SK-N-SH treated with all-trans-retinoic acid at 6 μM for 48 hours (cell line): Measurements from ENCODE around the gene MAGEA11.
"Not testable (repeated sequence)": the region's sequence is repeated elsewhere in the genome, so short reads cannot be mapped to it uniquely, and the experiment has no call there.

ENCODE experiments used
- ATAC-seq: fragments of 200-7000 bp; cut with Tn5 transposase; 3 replicates; pipeline ENCODE4 v1.9.1; 2020; ENCODE audit warnings: mild to moderate bottlenecking, moderate library complexity
- ARNTL ChIP-seq: fragments of 450-650 bp; formaldehyde crosslinking; IDR thresholded peaks from 2 replicates; pipeline ENCODE4 v1.5.0; 2020; ENCODE audit warnings: low read depth, mild to moderate bottlenecking, moderate library complexity, borderline replicate concordance
- BACH2 ChIP-seq: fragments of 250-450 bp; sonication (Bioruptor Pico); IDR thresholded peaks from 2 replicates; pipeline ENCODE4 v1.9.0; 2021; ENCODE audit warnings: mild to moderate bottlenecking, borderline replicate concordance
- CSDC2 ChIP-seq: fragments of 250-450 bp; sonication (Bioruptor Pico); IDR thresholded peaks from 2 replicates; pipeline ENCODE4 v1.5.0; 2020; ENCODE audit warnings: mild to moderate bottlenecking, moderate library complexity
- ESRRG ChIP-seq: fragments of 250-450 bp; sonication (Bioruptor Pico); IDR thresholded peaks from 2 replicates; pipeline ENCODE4 v1.6.1; 2021; ENCODE audit warnings: mild to moderate bottlenecking
- GLIS3 ChIP-seq: fragments of 250-450 bp; sonication (Bioruptor Pico); IDR thresholded peaks from 2 replicates; pipeline ENCODE4 v1.5.0; 2020; ENCODE audit warnings: mild to moderate bottlenecking, moderate library complexity
- ISL1 ChIP-seq: fragments of 250-450 bp; sonication (Bioruptor Pico); IDR thresholded peaks from 2 replicates; pipeline ENCODE4 v2.1.2; 2022; ENCODE audit warnings: mild to moderate bottlenecking, moderate library complexity
- OSR1 ChIP-seq: fragments of 250-450 bp; sonication (Bioruptor Pico); IDR thresholded peaks from 2 replicates; pipeline ENCODE4 v1.8.0; 2022; ENCODE audit warnings: moderate library complexity, mild to moderate bottlenecking, inconsistent platforms
- RARB ChIP-seq: fragments of 250-450 bp; sonication (Bioruptor Pico); IDR thresholded peaks from 2 replicates; pipeline ENCODE4 v1.8.0; 2021; ENCODE audit warnings: mild to moderate bottlenecking, moderate library complexity
- SNAI2 ChIP-seq: fragments of 250-450 bp; sonication (Bioruptor Pico); IDR thresholded peaks from 2 replicates; pipeline ENCODE4 v1.5.0; 2020; ENCODE audit warnings: mild to moderate bottlenecking, moderate library complexity
- TCF4 ChIP-seq: fragments of 250-450 bp; sonication (Bioruptor Pico); IDR thresholded peaks from 2 replicates; pipeline ENCODE4 v1.8.0; 2021; ENCODE audit warnings: mild to moderate bottlenecking, moderate library complexity, borderline replicate concordance
- TOX ChIP-seq: fragments of 250-450 bp; sonication (Bioruptor Pico); IDR thresholded peaks from 2 replicates; pipeline ENCODE4 v1.8.0; 2021; ENCODE audit warnings: mild to moderate bottlenecking, moderate library complexity, borderline replicate concordance
- ZC3H10 ChIP-seq: fragments of 250-450 bp; sonication (Bioruptor Pico); IDR thresholded peaks from 2 replicates; pipeline ENCODE4 v1.5.1; 2021; ENCODE audit warnings: mild to moderate bottlenecking, moderate library complexity
- ZFP3 ChIP-seq: fragments of 250-450 bp; sonication (Bioruptor Pico); IDR thresholded peaks from 2 replicates; pipeline ENCODE4 v1.5.0; 2020; ENCODE audit warnings: mild to moderate bottlenecking, moderate library complexity
- ZFP30 ChIP-seq: fragments of 450-650 bp; formaldehyde crosslinking; IDR thresholded peaks from 2 replicates; pipeline ENCODE4 v1.5.0; 2022; ENCODE audit warnings: mild to moderate bottlenecking, moderate library complexity
- ZNF565 ChIP-seq: fragments of 450-650 bp; formaldehyde crosslinking; conservative IDR thresholded peaks from 2 replicates; pipeline ENCODE4 v1.5.0; 2020; ENCODE audit warnings: low read depth, mild to moderate bottlenecking, moderate library complexity
- ZNF70 ChIP-seq: fragments of 450-650 bp; formaldehyde crosslinking; IDR thresholded peaks from 2 replicates; pipeline ENCODE4 v1.5.0; 2020; ENCODE audit warnings: mild to moderate bottlenecking, moderate library complexity
- ZNF8 ChIP-seq: fragments of 450-650 bp; formaldehyde crosslinking; IDR thresholded peaks from 2 replicates; pipeline ENCODE4 v1.5.0; 2020; ENCODE audit warnings: mild to moderate bottlenecking, moderate library complexity
- TF ChIP-seq, protein P1 (sequence below): fragments of 250-450 bp; sonication (Bioruptor Pico); IDR thresholded peaks from 2 replicates; pipeline ENCODE4 v1.8.0; 2021; ENCODE audit warnings: low read depth, mild to moderate bottlenecking, moderate library complexity, borderline replicate concordance
- TF ChIP-seq, protein P2 (sequence below): fragments of 250-450 bp; sonication (Bioruptor Pico); IDR thresholded peaks from 2 replicates; pipeline ENCODE4 v1.8.0; 2020; ENCODE audit warnings: mild to moderate bottlenecking, moderate library complexity, borderline replicate concordance
- TF ChIP-seq, protein P3 (sequence below): fragments of 250-450 bp; sonication (Bioruptor Pico); IDR thresholded peaks from 2 replicates; pipeline ENCODE4 v1.5.1; 2021; ENCODE audit warnings: mild to moderate bottlenecking, moderate library complexity
- TF ChIP-seq, protein P4 (sequence below): fragments of 250-450 bp; sonication (Bioruptor Pico); IDR thresholded peaks from 2 replicates; pipeline ENCODE4 v1.5.1; 2020; ENCODE audit warnings: low read depth, mild to moderate bottlenecking, moderate library complexity
- TF ChIP-seq, protein P5 (sequence below): fragments of 250-450 bp; sonication (Bioruptor Pico); IDR thresholded peaks from 2 replicates; pipeline ENCODE4 v1.5.0; 2020; ENCODE audit warnings: mild to moderate bottlenecking, moderate library complexity

MAGEA11 gene

DNA sequence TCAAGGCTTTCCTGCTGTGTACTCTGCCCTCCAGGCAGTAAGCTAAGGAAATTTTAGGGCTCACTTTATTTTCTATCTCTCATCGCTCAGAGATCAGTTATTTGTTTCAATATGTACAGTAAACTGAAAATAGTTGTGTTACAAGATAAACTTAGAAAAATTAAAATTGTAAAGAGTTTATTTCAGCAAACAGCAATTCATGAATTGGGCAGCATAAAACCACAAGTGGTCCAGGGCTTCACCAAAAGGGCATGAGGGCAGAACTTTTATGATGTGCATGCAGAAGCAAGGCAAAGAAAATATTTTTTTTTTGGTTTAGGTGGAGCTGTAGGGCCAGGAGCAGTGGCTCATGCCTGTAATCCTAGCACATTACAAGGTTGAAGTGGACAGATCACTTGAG lies 20.1 kb upstream of the MAGEA11 start:
- no peak for ATAC-seq
- TF ChIP-seq TOX (CRISPR knock-in tag) (no peak), ZFP3 (CRISPR knock-in tag) (no peak), OSR1 (CRISPR knock-in tag) (no peak), TCF4 (CRISPR knock-in tag) (no peak), SNAI2 (CRISPR knock-in tag) (no peak), ZNF8 (no peak), ZNF70 (no peak)

DNA sequence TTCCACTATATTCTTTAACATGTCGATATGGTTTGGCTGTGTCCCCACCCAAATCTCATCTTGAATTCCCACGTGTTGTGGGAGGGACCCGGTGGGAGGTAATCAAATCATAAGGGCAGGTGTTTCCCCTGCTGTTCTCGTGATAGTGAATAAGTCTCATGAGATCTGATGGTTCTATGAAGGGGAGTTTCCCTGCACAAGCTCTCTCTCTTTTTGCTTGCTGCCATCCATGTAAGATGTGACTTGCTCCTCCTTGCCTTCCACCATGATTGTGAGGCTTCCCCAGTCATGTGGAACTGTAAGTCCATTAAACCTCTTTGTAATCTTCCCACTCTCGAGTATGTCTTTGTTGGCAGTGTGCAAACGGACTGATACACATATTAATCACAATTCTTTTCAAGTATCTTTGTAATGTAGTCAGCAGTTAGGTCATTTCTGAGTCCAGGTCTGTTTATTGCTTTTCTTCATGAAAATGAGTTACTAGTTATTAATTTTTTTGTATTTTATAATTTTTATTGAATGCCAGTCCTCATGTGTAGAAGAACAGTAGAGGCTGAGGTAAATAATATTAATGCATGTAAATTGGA lies 19.1 kb upstream of the MAGEA11 start:
- not testable (repeated sequence) for ATAC-seq

DNA sequence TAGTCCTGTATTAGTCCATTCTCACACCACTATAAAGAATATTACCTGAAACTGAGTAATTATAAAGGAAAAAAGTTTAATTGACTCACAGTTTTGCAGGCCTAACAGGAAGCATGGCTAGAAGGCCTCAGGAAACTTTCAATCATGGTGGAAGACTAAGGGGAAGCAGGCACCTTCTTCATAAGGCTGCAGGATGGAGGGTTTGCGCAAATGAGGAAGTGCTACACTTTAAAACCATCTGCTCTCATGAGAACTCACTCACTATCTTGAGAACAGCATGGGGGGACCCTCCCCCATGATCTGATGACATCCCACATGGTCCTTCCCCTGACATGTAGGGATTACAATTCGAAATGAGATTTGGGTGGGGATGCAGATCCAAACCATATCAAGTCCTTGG lies 12.1 kb upstream of the MAGEA11 start:
- TF ChIP-seq ZFP30 (CRISPR knock-in tag) = no peak
- TF ChIP-seq, protein P1, sequence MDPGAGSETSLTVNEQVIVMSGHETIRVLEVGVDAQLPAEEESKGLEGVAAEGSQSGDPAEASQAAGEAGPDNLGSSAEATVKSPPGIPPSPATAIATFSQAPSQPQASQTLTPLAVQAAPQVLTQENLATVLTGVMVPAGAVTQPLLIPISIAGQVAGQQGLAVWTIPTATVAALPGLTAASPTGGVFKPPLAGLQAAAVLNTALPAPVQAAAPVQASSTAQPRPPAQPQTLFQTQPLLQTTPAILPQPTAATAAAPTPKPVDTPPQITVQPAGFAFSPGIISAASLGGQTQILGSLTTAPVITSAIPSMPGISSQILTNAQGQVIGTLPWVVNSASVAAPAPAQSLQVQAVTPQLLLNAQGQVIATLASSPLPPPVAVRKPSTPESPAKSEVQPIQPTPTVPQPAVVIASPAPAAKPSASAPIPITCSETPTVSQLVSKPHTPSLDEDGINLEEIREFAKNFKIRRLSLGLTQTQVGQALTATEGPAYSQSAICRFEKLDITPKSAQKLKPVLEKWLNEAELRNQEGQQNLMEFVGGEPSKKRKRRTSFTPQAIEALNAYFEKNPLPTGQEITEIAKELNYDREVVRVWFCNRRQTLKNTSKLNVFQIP (CRISPR knock-in tag) = no peak
- TF ChIP-seq ZFP3 (CRISPR knock-in tag) = no peak
- TF ChIP-seq BACH2 (CRISPR knock-in tag) = no peak
- TF ChIP-seq GLIS3 (CRISPR knock-in tag) = no peak
- TF ChIP-seq ZNF565 (CRISPR knock-in tag) = no peak
- TF ChIP-seq OSR1 (CRISPR knock-in tag) = no peak
- TF ChIP-seq, protein P2, sequence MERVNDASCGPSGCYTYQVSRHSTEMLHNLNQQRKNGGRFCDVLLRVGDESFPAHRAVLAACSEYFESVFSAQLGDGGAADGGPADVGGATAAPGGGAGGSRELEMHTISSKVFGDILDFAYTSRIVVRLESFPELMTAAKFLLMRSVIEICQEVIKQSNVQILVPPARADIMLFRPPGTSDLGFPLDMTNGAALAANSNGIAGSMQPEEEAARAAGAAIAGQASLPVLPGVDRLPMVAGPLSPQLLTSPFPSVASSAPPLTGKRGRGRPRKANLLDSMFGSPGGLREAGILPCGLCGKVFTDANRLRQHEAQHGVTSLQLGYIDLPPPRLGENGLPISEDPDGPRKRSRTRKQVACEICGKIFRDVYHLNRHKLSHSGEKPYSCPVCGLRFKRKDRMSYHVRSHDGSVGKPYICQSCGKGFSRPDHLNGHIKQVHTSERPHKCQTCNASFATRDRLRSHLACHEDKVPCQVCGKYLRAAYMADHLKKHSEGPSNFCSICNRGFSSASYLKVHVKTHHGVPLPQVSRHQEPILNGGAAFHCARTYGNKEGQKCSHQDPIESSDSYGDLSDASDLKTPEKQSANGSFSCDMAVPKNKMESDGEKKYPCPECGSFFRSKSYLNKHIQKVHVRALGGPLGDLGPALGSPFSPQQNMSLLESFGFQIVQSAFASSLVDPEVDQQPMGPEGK = no peak
- TF ChIP-seq ISL1 (CRISPR knock-in tag) = no peak
- no peak for TF ChIP-seq SNAI2 (CRISPR knock-in tag)
- no peak for TF ChIP-seq ESRRG (CRISPR knock-in tag)
- TF ChIP-seq, protein P3, sequence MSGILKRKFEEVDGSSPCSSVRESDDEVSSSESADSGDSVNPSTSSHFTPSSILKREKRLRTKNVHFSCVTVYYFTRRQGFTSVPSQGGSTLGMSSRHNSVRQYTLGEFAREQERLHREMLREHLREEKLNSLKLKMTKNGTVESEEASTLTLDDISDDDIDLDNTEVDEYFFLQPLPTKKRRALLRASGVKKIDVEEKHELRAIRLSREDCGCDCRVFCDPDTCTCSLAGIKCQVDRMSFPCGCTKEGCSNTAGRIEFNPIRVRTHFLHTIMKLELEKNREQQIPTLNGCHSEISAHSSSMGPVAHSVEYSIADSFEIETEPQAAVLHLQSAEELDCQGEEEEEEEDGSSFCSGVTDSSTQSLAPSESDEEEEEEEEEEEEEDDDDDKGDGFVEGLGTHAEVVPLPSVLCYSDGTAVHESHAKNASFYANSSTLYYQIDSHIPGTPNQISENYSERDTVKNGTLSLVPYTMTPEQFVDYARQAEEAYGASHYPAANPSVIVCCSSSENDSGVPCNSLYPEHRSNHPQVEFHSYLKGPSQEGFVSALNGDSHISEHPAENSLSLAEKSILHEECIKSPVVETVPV = no peak
- no peak for TF ChIP-seq ARNTL
- no peak for TF ChIP-seq TCF4 (CRISPR knock-in tag)
- TF ChIP-seq ZNF8 = no peak
- no peak for TF ChIP-seq CSDC2 (CRISPR knock-in tag)
- TF ChIP-seq ZC3H10 (CRISPR knock-in tag) = no peak
- no peak for ATAC-seq

DNA sequence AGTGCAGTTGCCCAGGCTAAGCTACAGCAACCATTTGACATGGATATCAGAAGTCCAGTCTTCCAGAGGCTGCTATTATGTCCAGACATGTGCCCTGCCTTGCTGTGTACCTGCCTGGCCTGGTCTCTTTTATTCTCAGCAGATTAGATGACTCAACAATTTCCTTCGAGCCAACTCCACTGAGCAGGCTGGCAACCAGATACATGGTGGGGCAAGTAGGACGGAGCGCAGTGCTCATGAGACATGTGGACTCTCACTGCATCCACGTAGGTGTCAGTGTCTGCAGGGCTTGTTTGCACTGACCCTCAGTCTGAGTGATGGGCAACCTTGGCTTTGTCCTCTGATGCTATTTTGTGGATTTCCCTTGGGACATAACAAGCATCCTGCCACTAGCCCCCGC lies 7.2 kb upstream of the MAGEA11 start:
- TF ChIP-seq ZNF70 = no peak
- TF ChIP-seq, all 23 proteins: peak for 0
- ATAC-seq = no peak

DNA sequence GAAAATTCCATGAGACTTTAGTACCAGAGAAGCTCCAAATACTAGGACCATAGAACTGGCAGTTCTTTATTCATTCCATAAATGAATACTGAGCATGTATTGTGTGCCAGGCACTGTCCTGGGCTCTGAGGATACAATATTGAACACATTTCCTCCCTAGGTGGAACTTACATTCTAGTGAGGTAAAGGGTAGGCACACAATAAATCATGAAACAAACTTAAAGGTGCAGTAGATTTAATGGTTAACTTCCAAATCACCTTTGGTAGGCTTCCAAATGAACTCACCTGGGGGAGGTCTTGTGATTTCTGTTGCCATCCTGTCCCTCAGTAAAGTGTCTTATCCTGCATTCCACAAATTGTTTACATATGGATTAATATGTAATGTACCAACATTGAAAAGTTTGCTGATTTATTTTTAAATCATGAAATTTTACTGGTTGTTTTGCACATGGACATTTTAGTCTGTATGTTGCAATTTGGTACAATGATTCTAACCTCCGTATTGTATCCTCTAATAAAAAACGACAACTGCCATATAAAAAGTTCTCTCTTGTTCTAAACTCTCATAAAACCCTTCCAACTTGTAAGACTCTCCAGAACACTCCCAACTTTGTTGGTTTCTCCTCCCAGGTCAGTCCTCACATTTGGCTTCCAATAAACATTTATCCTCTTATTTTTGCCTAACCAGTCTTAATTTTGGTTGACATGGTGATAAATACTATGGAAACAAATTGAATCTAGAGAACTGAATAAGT lies 4.5 kb upstream of the MAGEA11 start:
- no peak for TF ChIP-seq ARNTL
- no peak for TF ChIP-seq TOX (CRISPR knock-in tag)
- TF ChIP-seq ISL1 (CRISPR knock-in tag) = no peak
- TF ChIP-seq RARB (CRISPR knock-in tag) = no peak
- TF ChIP-seq TCF4 (CRISPR knock-in tag) = no peak
- TF ChIP-seq ZFP30 (CRISPR knock-in tag) = no peak
- no peak for ATAC-seq

DNA sequence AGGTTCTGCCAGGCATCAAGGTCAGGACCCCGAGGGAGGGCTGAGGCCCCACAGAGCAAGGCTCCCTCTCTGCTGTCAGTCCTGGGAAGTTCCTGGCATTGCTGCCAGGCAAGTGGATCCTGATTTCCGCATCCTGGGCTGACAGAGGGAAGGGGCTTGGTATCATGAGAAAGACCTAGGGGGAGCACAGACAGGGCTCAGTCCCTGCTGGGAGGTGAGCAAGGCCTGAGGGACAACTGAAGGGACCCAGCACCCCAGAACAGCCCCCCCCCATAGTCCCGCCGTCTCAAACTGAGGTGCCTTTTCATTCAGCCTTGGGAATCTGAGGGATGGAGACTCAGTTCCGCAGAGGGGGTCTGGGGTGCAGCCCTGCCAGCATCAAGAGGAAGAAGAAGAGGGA lies 971 bp downstream of the MAGEA11 start:
- no peak for ATAC-seq
- TF ChIP-seq, protein P2 = no peak
- TF ChIP-seq BACH2 (CRISPR knock-in tag) (no peak), TOX (CRISPR knock-in tag) (no peak), SNAI2 (CRISPR knock-in tag) (no peak)
- TF ChIP-seq, protein P4, sequence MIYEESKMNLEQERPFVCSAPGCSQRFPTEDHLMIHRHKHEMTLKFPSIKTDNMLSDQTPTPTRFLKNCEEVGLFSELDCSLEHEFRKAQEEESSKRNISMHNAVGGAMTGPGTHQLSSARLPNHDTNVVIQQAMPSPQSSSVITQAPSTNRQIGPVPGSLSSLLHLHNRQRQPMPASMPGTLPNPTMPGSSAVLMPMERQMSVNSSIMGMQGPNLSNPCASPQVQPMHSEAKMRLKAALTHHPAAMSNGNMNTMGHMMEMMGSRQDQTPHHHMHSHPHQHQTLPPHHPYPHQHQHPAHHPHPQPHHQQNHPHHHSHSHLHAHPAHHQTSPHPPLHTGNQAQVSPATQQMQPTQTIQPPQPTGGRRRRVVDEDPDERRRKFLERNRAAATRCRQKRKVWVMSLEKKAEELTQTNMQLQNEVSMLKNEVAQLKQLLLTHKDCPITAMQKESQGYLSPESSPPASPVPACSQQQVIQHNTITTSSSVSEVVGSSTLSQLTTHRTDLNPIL (CRISPR knock-in tag) = no peak
- TF ChIP-seq, protein P5, sequence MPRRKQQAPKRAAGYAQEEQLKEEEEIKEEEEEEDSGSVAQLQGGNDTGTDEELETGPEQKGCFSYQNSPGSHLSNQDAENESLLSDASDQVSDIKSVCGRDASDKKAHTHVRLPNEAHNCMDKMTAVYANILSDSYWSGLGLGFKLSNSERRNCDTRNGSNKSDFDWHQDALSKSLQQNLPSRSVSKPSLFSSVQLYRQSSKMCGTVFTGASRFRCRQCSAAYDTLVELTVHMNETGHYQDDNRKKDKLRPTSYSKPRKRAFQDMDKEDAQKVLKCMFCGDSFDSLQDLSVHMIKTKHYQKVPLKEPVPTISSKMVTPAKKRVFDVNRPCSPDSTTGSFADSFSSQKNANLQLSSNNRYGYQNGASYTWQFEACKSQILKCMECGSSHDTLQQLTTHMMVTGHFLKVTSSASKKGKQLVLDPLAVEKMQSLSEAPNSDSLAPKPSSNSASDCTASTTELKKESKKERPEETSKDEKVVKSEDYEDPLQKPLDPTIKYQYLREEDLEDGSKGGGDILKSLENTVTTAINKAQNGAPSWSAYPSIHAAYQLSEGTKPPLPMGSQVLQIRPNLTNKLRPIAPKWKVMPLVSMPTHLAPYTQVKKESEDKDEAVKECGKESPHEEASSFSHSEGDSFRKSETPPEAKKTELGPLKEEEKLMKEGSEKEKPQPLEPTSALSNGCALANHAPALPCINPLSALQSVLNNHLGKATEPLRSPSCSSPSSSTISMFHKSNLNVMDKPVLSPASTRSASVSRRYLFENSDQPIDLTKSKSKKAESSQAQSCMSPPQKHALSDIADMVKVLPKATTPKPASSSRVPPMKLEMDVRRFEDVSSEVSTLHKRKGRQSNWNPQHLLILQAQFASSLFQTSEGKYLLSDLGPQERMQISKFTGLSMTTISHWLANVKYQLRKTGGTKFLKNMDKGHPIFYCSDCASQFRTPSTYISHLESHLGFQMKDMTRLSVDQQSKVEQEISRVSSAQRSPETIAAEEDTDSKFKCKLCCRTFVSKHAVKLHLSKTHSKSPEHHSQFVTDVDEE = no peak
